K562 (cell line): Measurements from ENCODE around the gene RUVBL2. TPM values are rescaled to one million over a fixed set of nuclear protein-coding genes. Genes with fewer than 3 reads are reported as not detected.
A peak's percentile ranks its signal among the peaks of the same experiment; 100 is the strongest.

Source experiments
- ATAC-seq: fragments of 200-7000 bp; cut with Tn5 transposase; 3 replicates; pipeline ENCODE4 v1.9.1; 2020; ENCODE audit warnings: moderate library complexity
- BruUV-seq: library from RNA; stranded (reverse); fragments of 400-500 nt; replicated peaks from 2 replicates; lab custom pipeline; 2021; lab: Mats Ljungman, UMichigan
- CTCF ChIA-PET: fragments of 300-600 bp; formaldehyde crosslinking; extraction: SDS; loops from one replicate; lab custom pipeline; 2021; ENCODE audit warnings: low intra/inter-chr PET ratio; lab: Yijun Ruan, JAX
- POLR2A ChIA-PET: fragments of 300-600, 350-650 bp; sonication (Branson Sonifier 250); formaldehyde crosslinking; extraction: SDS; loops from one replicate; lab custom pipeline; 2021; ENCODE audit warnings: antibody characterized with exemption, inconsistent platforms; lab: Yijun Ruan, JAX
- DNase-seq, 4 experiments: peaks; one replicate each; pipeline versions ENCODE4 v3.0.0 to v3.0.0-alpha.2; 2011 to 2018; ENCODE audit warnings: low spot score in 3 of 4, mixed read lengths in 3 of 4; ENCODE audit errors: extremely low read depth in 1 of 4
- FAIRE-seq: peaks from 2 replicates; lab custom pipeline; 2011; peaks lifted over from hg19 to GRCh38; lab: Jason Lieb, UNC
- H2AFZ ChIP-seq: 2 replicates; pipeline ENCODE4 v1.6.0; 2011; ENCODE audit warnings: low read depth, low read length, control low read depth, inconsistent platforms
- H3K27ac ChIP-seq: fragments of 200-600 bp; 3 replicates; pipeline ENCODE4 v1.8.0; 2011; ENCODE audit warnings: low read depth, mild to moderate bottlenecking, control low read depth, inconsistent platforms, low read length, moderate library complexity, mixed read lengths; ENCODE audit errors: extremely low read depth
- H3K27me3 ChIP-seq, 2 experiments: fragments of 300-600 bp in 1 of 2; 2 replicates in 1 of 2; 3 replicates in 1 of 2; pipeline versions ENCODE4 v1.6.0 to v1.8.0; 2011; ENCODE audit warnings: inconsistent platforms in 2 of 2, low read length in 2 of 2, mild to moderate bottlenecking in 1 of 2, mixed read lengths in 1 of 2, moderate library complexity in 1 of 2; ENCODE audit not compliant: control insufficient read depth in 2 of 2, insufficient read depth in 2 of 2
- H3K36me3 ChIP-seq: fragments of 300-600 bp; 3 replicates; pipeline ENCODE4 v1.8.0; 2011; ENCODE audit warnings: mild to moderate bottlenecking, low read length, inconsistent platforms; ENCODE audit not compliant: control insufficient read depth, insufficient read depth
- H3K4me1 ChIP-seq, 2 experiments: fragments of 200-600 bp in 1 of 2; replicated peaks in 1 of 2; 2 replicates in 1 of 2; 3 replicates in 1 of 2; pipeline versions ENCODE4 v1.5.1 to v1.8.0; 2011; ENCODE audit warnings: inconsistent platforms in 2 of 2, low read length in 2 of 2, mild to moderate bottlenecking in 1 of 2, mixed read lengths in 1 of 2, moderate library complexity in 1 of 2; ENCODE audit not compliant: control insufficient read depth in 2 of 2, insufficient read depth in 2 of 2
- H3K4me2 ChIP-seq: 2 replicates; pipeline ENCODE4 v1.6.1; 2011; ENCODE audit warnings: low read length, control low read depth, inconsistent platforms, mixed read lengths; ENCODE audit not compliant: insufficient read depth
- H3K4me3 ChIP-seq: fragments of 200-600 bp; sonication (generic), shearing (Covaris generic); 2 replicates; pipeline ENCODE4 v1.5.1; 2016; ENCODE audit warnings: control low read depth, inconsistent platforms
- H3K79me2 ChIP-seq: fragments of 200-600 bp; 3 replicates; pipeline ENCODE4 v1.8.0; 2011; ENCODE audit warnings: low read length, inconsistent platforms; ENCODE audit not compliant: control insufficient read depth, insufficient read depth
- H3K9ac ChIP-seq, 2 experiments: 2 replicates each; pipeline versions ENCODE4 v1.6.0 to v1.6.1; 2011; ENCODE audit warnings: low read depth in 2 of 2, low read length in 2 of 2, control low read depth in 1 of 2, inconsistent platforms in 1 of 2, mild to moderate bottlenecking in 1 of 2, mixed read lengths in 1 of 2; ENCODE audit not compliant: insufficient read depth in 1 of 2
- H3K9me1 ChIP-seq: one replicate; pipeline ENCODE4 v1.6.0; 2011; ENCODE audit warnings: inconsistent platforms, mild to moderate bottlenecking, low read length, moderate library complexity; ENCODE audit not compliant: control insufficient read depth, insufficient read depth
- H3K9me3 ChIP-seq: replicated peaks from 2 replicates; pipeline ENCODE4 v1.5.1; 2011; ENCODE audit warnings: low read depth, low read length, inconsistent platforms; ENCODE audit not compliant: control insufficient read depth, insufficient read depth
- H4K20me1 ChIP-seq: replicated peaks from 2 replicates; pipeline ENCODE4 v1.6.1; 2011; ENCODE audit warnings: low read length, inconsistent platforms, mixed read lengths; ENCODE audit not compliant: control insufficient read depth, insufficient read depth
- ARHGAP35 ChIP-seq: fragments of 450-650 bp; IDR thresholded peaks from 2 replicates; pipeline ENCODE4 v1.6.1; 2018; ENCODE audit not compliant: partially characterized antibody
- CTBP1 ChIP-seq: fragments of 450-650 bp; IDR thresholded peaks from 2 replicates; pipeline ENCODE4 v1.6.1; 2016; ENCODE audit warnings: borderline replicate concordance
- EGR1 ChIP-seq: fragments of 450-650 bp; conservative IDR thresholded peaks from 2 replicates; pipeline ENCODE4 v1.6.1; 2017; ENCODE audit warnings: mild to moderate bottlenecking
- HEY1 ChIP-seq: fragments of 250-450 bp; sonication (Bioruptor Pico); IDR thresholded peaks from 2 replicates; pipeline ENCODE4 v1.5.0; 2020; ENCODE audit warnings: mild to moderate bottlenecking, moderate library complexity, borderline replicate concordance
- SAFB2 ChIP-seq: fragments of 200-400 bp; formaldehyde crosslinking; IDR thresholded peaks from 2 replicates; pipeline ENCODE4 v1.6.1; 2018; ENCODE audit warnings: borderline replicate concordance, low read length, low read depth, moderate library complexity; ENCODE audit not compliant: severe bottlenecking
- SETDB1 ChIP-seq: IDR thresholded peaks from one replicate; pipeline ENCODE4 v1.6.1; 2012; ENCODE audit warnings: low read length, control low read depth, inconsistent platforms
- SIX5 ChIP-seq, 2 experiments: IDR thresholded peaks; 2 replicates each; pipeline ENCODE4 v1.6.1; 2011; ENCODE audit warnings: low read length in 2 of 2, borderline replicate concordance in 1 of 2, low read depth in 1 of 2, mild to moderate bottlenecking in 1 of 2, moderate library complexity in 1 of 2; ENCODE audit not compliant: insufficient read depth in 1 of 2
- THRAP3 ChIP-seq: fragments of 450-650 bp; IDR thresholded peaks from 2 replicates; pipeline ENCODE4 v1.6.1; 2016; ENCODE audit warnings: mild to moderate bottlenecking, inconsistent platforms, borderline replicate concordance
- ZBTB7A ChIP-seq: IDR thresholded peaks from 2 replicates; pipeline ENCODE4 v1.6.1; 2011; ENCODE audit warnings: low read depth, mild to moderate bottlenecking, low read length, moderate library complexity, borderline replicate concordance; ENCODE audit not compliant: control insufficient read depth
- ZNF253 ChIP-seq: fragments of 250-450 bp; sonication (Bioruptor Pico); conservative IDR thresholded peaks from 2 replicates; pipeline ENCODE4 v1.6.1; 2021; ENCODE audit warnings: mild to moderate bottlenecking
- ZNF282 ChIP-seq: sonication (generic); formaldehyde crosslinking; IDR thresholded peaks from 2 replicates; pipeline ENCODE4 v1.8.1; 2023; ENCODE audit warnings: missing genetic modification reagents
- WGBS: fragments of 100-300 bp; shearing (Covaris generic); methylation state at CpG from one replicate; pipeline ENCODE4 v1.1.6; 2016; ENCODE audit warnings: low coverage, mixed read lengths; ENCODE audit not compliant: insufficient coverage; ENCODE audit errors: missing lambda C conversion rate; 5-methylcytosine and 5-hydroxymethylcytosine counted together
- in situ Hi-C: fragments of 300-500 bp; cut with MboI; formaldehyde crosslinking; loops from 4 replicates; pipeline ENCODE4 v1.15.0; 2018; ENCODE audit warnings: inconsistent platforms, mixed read lengths
- intact Hi-C: fragments of 100-400 bp; cut with micrococcal nuclease; formaldehyde crosslinking; loops from 2 replicates; pipeline ENCODE4 v1.14.2; 2022
- polyA plus RNA-seq, 8 experiments: library from polyadenylated mRNA; depleted of rRNA in 4 of 8; stranded (reverse) in 5 of 8; unstranded in 3 of 8; fragments of >200 nt; fragmentation: Nextera tagmentation in 2 of 8; fragmentation: Illumina TruSeq in 1 of 8; extraction: Ambion mirVana in 2 of 8; extraction: Trizol in 1 of 8; gene quantifications; 2 replicates each; pipeline versions ENCODE4 v1.2.1 to v1.2.3, GENCODE V29; 2011 to 2014; ENCODE audit warnings: inconsistent platforms in 1 of 8, missing spikeins in 1 of 8
- total RNA-seq, 7 experiments: library from RNA; depleted of rRNA in 6 of 7; stranded (reverse); fragments of >200 nt in 6 of 7; fragmentation: Illumina TruSeq in 2 of 7; extraction: Trizol in 2 of 7; gene quantifications; 2 replicates each; pipeline versions ENCODE4 v1.2.1 to v1.2.3, GENCODE V29; 2011 to 2021; ENCODE audit warnings: low replicate concordance in 1 of 7
- TF ChIP-seq, protein P1 (sequence below): fragments of 450-650 bp; formaldehyde crosslinking; IDR thresholded peaks from 2 replicates; pipeline ENCODE4 v1.4.0; 2022; ENCODE audit warnings: mild to moderate bottlenecking, moderate library complexity
- TF ChIP-seq, protein P2 (sequence below), 2 experiments: fragments of 450-650 bp; IDR thresholded peaks; 2 replicates each; pipeline ENCODE4 v1.6.1; 2016; ENCODE audit warnings: mild to moderate bottlenecking in 2 of 2, borderline replicate concordance in 1 of 2, low read depth in 1 of 2, moderate library complexity in 1 of 2

Gene RUVBL2
- total and polyA plus RNA-seq, 9 of the 15 experiments (the other 6 are each of a cell fraction or from before 2014, with no cell fraction given) = 71.4 to 453 (median 237) TPM

DNA sequence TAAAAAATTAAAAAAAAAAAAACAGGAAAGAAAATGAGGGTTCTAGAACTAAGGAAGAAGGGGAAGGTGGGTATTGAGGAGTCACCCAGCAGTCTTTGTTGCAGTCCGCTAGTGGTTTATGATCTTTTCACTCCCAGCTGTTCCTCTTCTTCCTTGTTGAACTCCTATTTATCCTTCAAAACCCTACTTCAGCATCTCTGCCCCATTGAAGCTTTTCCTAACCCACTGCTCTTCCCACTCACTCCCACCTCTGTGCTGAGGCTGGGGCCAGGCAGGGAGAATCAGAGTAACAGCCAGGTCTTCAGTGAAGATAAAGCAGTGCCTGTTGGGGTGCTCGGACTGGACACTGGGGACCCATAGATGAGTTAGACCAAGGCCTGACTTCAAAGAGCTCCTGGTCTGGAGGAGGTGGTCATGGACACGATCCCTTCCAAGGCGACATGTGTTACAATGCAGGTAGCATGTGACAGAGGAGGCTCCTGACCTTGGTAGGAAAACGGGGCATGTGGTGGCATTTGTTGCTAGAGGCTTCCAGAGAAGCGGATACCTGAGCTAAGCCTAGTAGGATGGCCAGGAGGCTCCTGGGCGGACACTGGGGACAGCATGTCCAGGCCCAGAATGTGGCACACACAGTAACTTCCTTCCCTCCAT lies 11.4 kb downstream of the RUVBL2 start:
- Histone ChIP-seq H3K79me2 (peaks cover under 1% of the 10 kb centered on the region; the same call in 1 of the 3 replicates), H3K9ac (no peak overlapping the region), H3K4me3 (no peak overlapping the region), H3K9me1 (peaks cover 4% of the 10 kb centered on the region), H3K4me1 (peaks cover 0 to 4% of the 10 kb centered on the region in 2 experiments; a peak in 1 of 5 replicates), H2AFZ (no peak overlapping the region), H4K20me1 (no peaks in the 10 kb centered on the region), H3K27me3 (no peaks in the 10 kb centered on the region), H3K27ac (no peak overlapping the region), H3K36me3 (peaks cover 77% of the 10 kb centered on the region), H3K4me2 (no peak overlapping the region), H3K9me3 (no peaks in the 10 kb centered on the region)
- no peak for TF ChIP-seq EGR1
- TF ChIP-seq, protein P1, sequence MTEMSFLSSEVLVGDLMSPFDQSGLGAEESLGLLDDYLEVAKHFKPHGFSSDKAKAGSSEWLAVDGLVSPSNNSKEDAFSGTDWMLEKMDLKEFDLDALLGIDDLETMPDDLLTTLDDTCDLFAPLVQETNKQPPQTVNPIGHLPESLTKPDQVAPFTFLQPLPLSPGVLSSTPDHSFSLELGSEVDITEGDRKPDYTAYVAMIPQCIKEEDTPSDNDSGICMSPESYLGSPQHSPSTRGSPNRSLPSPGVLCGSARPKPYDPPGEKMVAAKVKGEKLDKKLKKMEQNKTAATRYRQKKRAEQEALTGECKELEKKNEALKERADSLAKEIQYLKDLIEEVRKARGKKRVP (CRISPR knock-in tag) = no peak
- no peak for TF ChIP-seq ZNF282
- no peak for TF ChIP-seq HEY1 (CRISPR knock-in tag)
- no peak for TF ChIP-seq ZBTB7A
- no peak for TF ChIP-seq CTBP1
- TF ChIP-seq SIX5 (IDR thresholded peaks at IDR 0.05; ENCODE audit: borderline replicate concordance in 1 of 2, insufficient read depth in 1 of 2, low read depth in 1 of 2, low read length in 2 of 2) = no peak
- no peak for TF ChIP-seq THRAP3
- TF ChIP-seq ARHGAP35 = no peak
- no peak for TF ChIP-seq ZNF253 (CRISPR knock-in tag)
- TF ChIP-seq SAFB2 = no peak
- TF ChIP-seq SETDB1 = no peak
- TF ChIP-seq, protein P2, sequence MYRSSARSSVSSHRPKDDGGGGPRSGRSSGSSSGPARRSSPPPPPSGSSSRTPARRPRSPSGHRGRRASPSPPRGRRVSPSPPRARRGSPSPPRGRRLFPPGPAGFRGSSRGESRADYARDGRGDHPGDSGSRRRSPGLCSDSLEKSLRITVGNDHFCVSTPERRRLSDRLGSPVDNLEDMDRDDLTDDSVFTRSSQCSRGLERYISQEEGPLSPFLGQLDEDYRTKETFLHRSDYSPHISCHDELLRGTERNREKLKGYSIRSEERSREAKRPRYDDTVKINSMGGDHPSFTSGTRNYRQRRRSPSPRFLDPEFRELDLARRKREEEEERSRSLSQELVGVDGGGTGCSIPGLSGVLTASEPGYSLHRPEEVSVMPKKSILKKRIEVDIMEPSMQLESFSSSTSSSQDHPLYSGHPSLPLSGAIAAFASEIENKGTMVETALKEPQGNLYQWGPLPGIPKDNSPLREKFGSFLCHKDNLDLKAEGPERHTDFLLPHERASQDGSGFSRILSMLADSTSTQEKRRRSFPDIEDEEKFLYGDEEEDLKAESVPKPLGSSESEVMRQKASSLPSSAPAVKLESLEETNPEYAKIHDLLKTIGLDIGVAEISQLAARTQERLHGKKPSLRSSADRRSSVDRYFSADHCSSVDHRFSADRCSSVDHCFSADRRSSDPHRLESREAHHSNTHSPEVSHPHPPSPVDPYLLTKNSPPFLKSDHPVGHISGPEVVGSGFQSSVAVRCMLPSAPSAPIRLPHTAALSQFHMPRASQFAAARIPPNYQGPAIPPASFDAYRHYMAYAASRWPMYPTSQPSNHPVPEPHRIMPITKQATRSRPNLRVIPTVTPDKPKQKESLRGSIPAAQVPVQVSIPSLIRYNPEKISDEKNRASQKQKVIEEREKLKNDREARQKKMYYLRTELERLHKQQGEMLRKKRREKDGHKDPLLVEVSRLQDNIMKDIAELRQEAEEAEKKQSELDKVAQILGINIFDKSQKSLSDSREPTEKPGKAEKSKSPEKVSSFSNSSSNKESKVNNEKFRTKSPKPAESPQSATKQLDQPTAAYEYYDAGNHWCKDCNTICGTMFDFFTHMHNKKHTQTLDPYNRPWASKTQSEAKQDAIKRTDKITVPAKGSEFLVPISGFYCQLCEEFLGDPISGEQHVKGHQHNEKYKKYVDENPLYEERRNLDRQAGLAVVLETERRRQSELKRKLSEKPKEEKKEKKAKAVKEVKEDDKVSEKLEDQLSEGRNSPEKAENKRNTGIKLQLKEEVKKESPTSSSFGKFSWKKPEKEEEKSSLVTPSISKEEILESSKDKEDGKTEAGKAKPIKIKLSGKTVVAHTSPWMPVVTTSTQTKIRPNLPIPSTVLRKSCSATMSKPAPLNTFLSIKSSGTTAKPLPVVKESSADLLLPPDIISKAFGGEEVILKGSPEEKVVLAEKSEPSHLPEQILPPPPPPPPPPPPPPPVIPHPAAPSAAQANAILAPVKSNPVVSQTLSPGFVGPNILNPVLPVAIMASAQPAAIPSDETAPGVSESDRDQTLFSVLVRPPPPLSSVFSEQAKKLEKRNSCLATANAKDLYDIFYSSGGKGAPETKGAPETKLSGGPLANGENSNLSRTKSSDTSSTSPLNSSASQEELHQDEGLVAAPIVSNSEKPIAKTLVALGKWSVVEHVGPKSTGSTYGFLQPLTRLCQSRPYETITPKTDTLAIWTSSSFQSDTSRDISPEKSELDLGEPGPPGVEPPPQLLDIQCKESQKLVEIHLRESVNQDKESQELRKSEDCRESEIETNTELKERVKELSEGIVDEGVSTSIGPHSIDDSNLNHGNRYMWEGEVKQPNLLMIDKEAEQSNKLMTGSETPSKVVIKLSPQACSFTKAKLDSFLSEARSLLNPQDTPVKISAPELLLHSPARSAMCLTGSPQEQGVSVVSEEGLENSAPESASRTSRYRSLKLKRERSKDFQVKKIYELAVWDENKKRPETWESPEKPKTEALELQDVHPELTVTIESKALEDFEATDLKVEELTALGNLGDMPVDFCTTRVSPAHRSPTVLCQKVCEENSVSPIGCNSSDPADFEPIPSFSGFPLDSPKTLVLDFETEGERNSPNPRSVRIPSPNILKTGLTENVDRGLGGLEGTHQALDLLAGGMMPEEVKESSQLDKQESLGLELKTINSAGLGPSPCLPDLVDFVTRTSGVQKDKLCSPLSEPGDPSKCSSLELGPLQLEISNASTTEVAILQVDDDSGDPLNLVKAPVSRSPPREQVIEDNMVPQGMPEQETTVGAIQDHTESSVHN (IDR thresholded peaks at IDR 0.05; ENCODE audit: borderline replicate concordance in 1 of 2, low read depth in 1 of 2) = no peak
- FAIRE-seq (no peak), ATAC-seq (no peak), DNase-seq (no peak)
- in situ Hi-C loops (no loop called here), intact Hi-C loops (no loop called here)
- ChIA-PET POLR2A (interaction anchor here (0.6 kb wide), 1 partner anchor 9 kb away, joined by 5 read pairs; no protein-coding TSS in a partner anchor), CTCF (no interaction called here)
- WGBS = 88% methylated on average over 7 of the region's 7 CpGs
- BruUV-seq = TSS peak; percentile 27
